PC-3 (cell line): ENCODE measurements around the gene FSTL5. TPM values are rescaled to one million over a fixed set of nuclear protein-coding genes. Genes with fewer than 3 reads are reported as not detected.

Source experiments
- ATAC-seq: fragments of 200-7000 bp; cut with Tn5 transposase; 2 replicates; pipeline ENCODE4 v1.9.1; 2020; ENCODE audit warnings: mild to moderate bottlenecking, moderate library complexity
- BruUV-seq: library from RNA; stranded (reverse); fragments of 400-500 nt; replicated peaks from 2 replicates; lab custom pipeline; 2021; lab: Mats Ljungman, UMichigan
- CTCF ChIA-PET: fragments of 300-600 bp; sonication (Branson Sonifier 250); formaldehyde crosslinking; loops from one replicate; lab custom pipeline; 2022; ENCODE audit warnings: antibody characterized with exemption; lab: Charles Lee
- POLR2A ChIA-PET: fragments of 300-600 bp; sonication (Branson Sonifier 250); formaldehyde crosslinking; loops from one replicate; lab custom pipeline; 2022; ENCODE audit warnings: antibody characterized with exemption; ENCODE audit not compliant: unreplicated experiment; lab: Charles Lee
- DNase-seq: peaks from one replicate; pipeline ENCODE4 v3.0.0-alpha.2; 2015
- H2AFZ ChIP-seq: fragments of 300-600 bp; sonication (generic); 2 replicates; pipeline ENCODE4 v1.6.0; 2016; ENCODE audit warnings: antibody characterized with exemption, low read length
- H3F3A ChIP-seq: fragments of 300-600 bp; sonication (generic); one replicate; pipeline ENCODE4 v1.6.0; 2017; ENCODE audit warnings: antibody characterized with exemption, low read length, control low read depth, mild to moderate bottlenecking; ENCODE audit not compliant: unreplicated experiment
- H3K27ac ChIP-seq: fragments of 300-600 bp; sonication (generic); 2 replicates; pipeline ENCODE4 v1.5.1; 2016; ENCODE audit warnings: mild to moderate bottlenecking, low read length
- H3K27me3 ChIP-seq: fragments of 300-600 bp; sonication (generic); 2 replicates; pipeline ENCODE4 v1.6.1; 2016; ENCODE audit warnings: low read length, mixed read lengths
- H3K36me3 ChIP-seq: fragments of 300-600 bp; sonication (generic); 2 replicates; pipeline ENCODE4 v1.6.1; 2016; ENCODE audit warnings: low read depth, mixed run types, low read length, mixed read lengths
- H3K4me1 ChIP-seq: fragments of 300-600 bp; sonication (generic); 2 replicates; pipeline ENCODE4 v1.5.1; 2016; ENCODE audit warnings: low read length; ENCODE audit not compliant: insufficient read depth
- H3K4me2 ChIP-seq: fragments of 300-600 bp; sonication (generic); 2 replicates; pipeline ENCODE4 v1.6.0; 2016; ENCODE audit warnings: low read length
- H3K4me3 ChIP-seq: fragments of 300-600 bp; sonication (generic); 2 replicates; pipeline ENCODE4 v1.5.1; 2016; ENCODE audit warnings: mild to moderate bottlenecking, low read length, mixed read lengths
- H3K79me2 ChIP-seq: fragments of 300-600 bp; sonication (generic); 2 replicates; pipeline ENCODE4 v1.6.1; 2017; ENCODE audit warnings: low read length, mixed read lengths
- H3K9ac ChIP-seq: fragments of 300-600 bp; sonication (generic); 2 replicates; pipeline ENCODE4 v1.6.0; 2016; ENCODE audit warnings: mild to moderate bottlenecking, low read length
- H3K9me2 ChIP-seq: fragments of 300-600 bp; sonication (generic); replicated peaks from 2 replicates; pipeline ENCODE4 v1.6.1; 2016; ENCODE audit warnings: mixed run types, low read length, mixed read lengths
- H3K9me3 ChIP-seq: fragments of 300-600 bp; sonication (generic); 2 replicates; pipeline ENCODE4 v1.6.1; 2016; ENCODE audit warnings: low read length, mixed read lengths
- H4K20me1 ChIP-seq: fragments of 300-600 bp; sonication (generic); 2 replicates; pipeline ENCODE4 v1.6.1; 2016; ENCODE audit warnings: low read length, mixed read lengths
- EZH2 ChIP-seq: fragments of 300-600 bp; sonication (generic); IDR thresholded peaks from one replicate; pipeline ENCODE4 v1.6.1; 2017; ENCODE audit warnings: antibody characterized with exemption, mild to moderate bottlenecking, low read length; ENCODE audit not compliant: unreplicated experiment
- EZH2phosphoT487 ChIP-seq: fragments of 300-600 bp; sonication (generic); IDR thresholded peaks from 2 replicates; pipeline ENCODE4 v1.6.1; 2018; ENCODE audit warnings: mild to moderate bottlenecking, antibody characterized with exemption, low read length, borderline replicate concordance
- intact Hi-C: fragments of 100-400 bp; cut with micrococcal nuclease; formaldehyde crosslinking; loops from 2 replicates; pipeline ENCODE4 v1.9.0; 2023
- total RNA-seq: library from RNA; depleted of rRNA; stranded (reverse); fragments of >200 nt; gene quantifications from 2 replicates; pipeline ENCODE4 v1.2.3, GENCODE V29; 2014
- TF ChIP-seq, protein P1 (sequence below): fragments of 300-600 bp; sonication (generic); conservative IDR thresholded peaks from 2 replicates; pipeline ENCODE4 v1.5.1; 2017; ENCODE audit warnings: antibody characterized with exemption, low read depth, mild to moderate bottlenecking, low read length

FSTL5 gene
- total RNA-seq, 1 experiment from 2014 or later = not detected

DNA sequence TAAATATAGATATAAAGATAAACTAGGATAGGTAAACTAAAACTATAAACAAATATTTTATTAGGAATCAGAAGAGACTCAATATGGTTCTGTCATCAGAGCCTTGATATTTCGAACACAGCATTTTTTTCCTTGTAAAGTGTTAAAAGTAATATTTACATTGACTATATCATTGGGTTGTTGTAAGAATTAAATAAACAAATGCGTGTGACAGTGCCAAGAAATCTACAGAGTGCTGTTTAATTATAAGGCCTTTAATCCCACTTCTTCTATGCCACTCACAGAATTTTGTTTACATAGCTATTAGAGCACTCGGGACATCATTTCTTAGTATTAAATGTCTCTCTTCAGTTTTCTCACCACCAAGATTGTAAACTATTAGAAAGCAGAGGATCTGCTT lies 807.4 kb downstream of the FSTL5 start:
- H3K4me2 ChIP-seq = no peak overlapping the region
- H3K27ac ChIP-seq = no peak overlapping the region
- no TSS peak for BruUV-seq
- H3K79me2 ChIP-seq = no peaks in the 10 kb centered on the region
- CTCF ChIA-PET = no interaction called here
- no peaks in the 10 kb centered on the region for H3K27me3 ChIP-seq
- DNase-seq = no peak
- no peaks in the 10 kb centered on the region for H3K36me3 ChIP-seq
- POLR2A ChIA-PET = no interaction called here
- no peaks in the 10 kb centered on the region for H3K9me3 ChIP-seq
- no peak overlapping the region for H3K4me3 ChIP-seq
- intact Hi-C loops = no loop called here
- no peaks in the 10 kb centered on the region for H4K20me1 ChIP-seq
- peaks cover 6% of the 10 kb centered on the region; the same call in 1 of the 2 replicates for H3K4me1 ChIP-seq
- H3K9me2 ChIP-seq = no peaks in the 10 kb centered on the region
- H3K9ac ChIP-seq = no peak overlapping the region
- no peaks in the 10 kb centered on the region for H3F3A ChIP-seq
- TF ChIP-seq, protein P1, sequence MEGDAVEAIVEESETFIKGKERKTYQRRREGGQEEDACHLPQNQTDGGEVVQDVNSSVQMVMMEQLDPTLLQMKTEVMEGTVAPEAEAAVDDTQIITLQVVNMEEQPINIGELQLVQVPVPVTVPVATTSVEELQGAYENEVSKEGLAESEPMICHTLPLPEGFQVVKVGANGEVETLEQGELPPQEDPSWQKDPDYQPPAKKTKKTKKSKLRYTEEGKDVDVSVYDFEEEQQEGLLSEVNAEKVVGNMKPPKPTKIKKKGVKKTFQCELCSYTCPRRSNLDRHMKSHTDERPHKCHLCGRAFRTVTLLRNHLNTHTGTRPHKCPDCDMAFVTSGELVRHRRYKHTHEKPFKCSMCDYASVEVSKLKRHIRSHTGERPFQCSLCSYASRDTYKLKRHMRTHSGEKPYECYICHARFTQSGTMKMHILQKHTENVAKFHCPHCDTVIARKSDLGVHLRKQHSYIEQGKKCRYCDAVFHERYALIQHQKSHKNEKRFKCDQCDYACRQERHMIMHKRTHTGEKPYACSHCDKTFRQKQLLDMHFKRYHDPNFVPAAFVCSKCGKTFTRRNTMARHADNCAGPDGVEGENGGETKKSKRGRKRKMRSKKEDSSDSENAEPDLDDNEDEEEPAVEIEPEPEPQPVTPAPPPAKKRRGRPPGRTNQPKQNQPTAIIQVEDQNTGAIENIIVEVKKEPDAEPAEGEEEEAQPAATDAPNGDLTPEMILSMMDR = no peak
- TF ChIP-seq EZH2phosphoT487 (no peak), EZH2 (no peak)
- no peak for ATAC-seq
- H2AFZ ChIP-seq = no peak overlapping the region

DNA sequence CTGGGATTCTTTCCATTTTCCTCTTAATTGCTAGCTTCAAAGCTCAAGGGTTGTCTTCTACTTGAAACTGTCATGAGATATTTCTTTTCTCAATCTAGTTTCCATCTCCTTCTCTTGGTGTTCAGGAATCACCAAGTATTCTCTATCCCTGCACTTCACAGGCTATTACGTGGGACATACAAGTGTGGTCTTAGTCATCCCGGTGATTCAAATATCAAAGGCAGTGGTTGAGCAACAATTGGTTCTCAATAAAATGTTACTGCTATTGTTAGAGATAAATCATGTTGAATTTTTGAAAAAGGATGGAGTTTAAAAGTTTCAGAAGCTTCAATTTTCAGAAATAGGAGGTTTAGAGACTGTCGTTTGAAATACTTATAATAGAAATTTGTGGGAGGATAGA lies 812.9 kb downstream of the FSTL5 start:
- Histone ChIP-seq H3F3A (no peaks in the 10 kb centered on the region), H3K9ac (no peak overlapping the region), H2AFZ (no peak overlapping the region), H3K4me1 (no peaks in the 10 kb centered on the region), H3K36me3 (no peaks in the 10 kb centered on the region), H3K4me2 (no peak overlapping the region), H3K4me3 (no peak overlapping the region), H3K27ac (no peak overlapping the region), H3K27me3 (no peaks in the 10 kb centered on the region), H3K79me2 (no peaks in the 10 kb centered on the region), H3K9me3 (no peaks in the 10 kb centered on the region), H3K9me2 (no peaks in the 10 kb centered on the region), H4K20me1 (no peaks in the 10 kb centered on the region)
- no peak for TF ChIP-seq EZH2phosphoT487
- no peak for TF ChIP-seq EZH2
- TF ChIP-seq, protein P1 = no peak
- no TSS peak for BruUV-seq
- CTCF ChIA-PET = no interaction called here
- DNase-seq (no peak), ATAC-seq (no peak)
- POLR2A ChIA-PET = no interaction called here
- intact Hi-C loops = no loop called here

DNA sequence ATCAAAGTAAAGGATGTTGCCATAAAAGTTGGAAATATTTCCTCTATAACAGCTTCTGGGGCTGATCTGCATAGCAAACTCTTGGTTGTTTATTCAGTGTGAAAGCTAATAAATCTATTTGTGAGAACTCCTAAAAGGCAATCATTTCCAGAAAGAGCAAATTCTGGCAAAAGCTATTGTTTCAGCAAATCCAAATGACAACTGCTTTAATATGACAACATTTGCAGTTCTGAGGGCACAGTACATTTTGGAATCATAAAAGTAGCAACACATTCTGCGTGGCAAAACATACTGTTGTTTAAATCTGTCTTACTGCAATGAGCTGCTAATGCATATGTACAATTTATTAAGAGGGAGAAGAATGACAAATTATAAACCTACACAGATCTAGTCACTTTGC lies 818.1 kb downstream of the FSTL5 start:
- H2AFZ ChIP-seq = no peak overlapping the region
- DNase-seq (no peak), ATAC-seq (no peak)
- H3K4me1 ChIP-seq = no peaks in the 10 kb centered on the region
- H3K27me3 ChIP-seq = no peaks in the 10 kb centered on the region
- H3K9me3 ChIP-seq = no peaks in the 10 kb centered on the region
- H3F3A ChIP-seq = no peaks in the 10 kb centered on the region
- no peaks in the 10 kb centered on the region for H3K79me2 ChIP-seq
- H3K4me3 ChIP-seq = no peak overlapping the region
- H3K4me2 ChIP-seq = no peak overlapping the region
- POLR2A ChIA-PET = no interaction called here
- no peaks in the 10 kb centered on the region for H3K36me3 ChIP-seq
- H3K9me2 ChIP-seq = no peaks in the 10 kb centered on the region
- H3K27ac ChIP-seq = no peak overlapping the region
- intact Hi-C loops = no loop called here
- H4K20me1 ChIP-seq = no peaks in the 10 kb centered on the region
- BruUV-seq = no TSS peak
- CTCF ChIA-PET = no interaction called here
- TF ChIP-seq EZH2phosphoT487 = no peak
- TF ChIP-seq, protein P1 = no peak
- TF ChIP-seq EZH2 = no peak
- no peak overlapping the region for H3K9ac ChIP-seq
